ENCODE measurements around the gene GATB.

DNA sequence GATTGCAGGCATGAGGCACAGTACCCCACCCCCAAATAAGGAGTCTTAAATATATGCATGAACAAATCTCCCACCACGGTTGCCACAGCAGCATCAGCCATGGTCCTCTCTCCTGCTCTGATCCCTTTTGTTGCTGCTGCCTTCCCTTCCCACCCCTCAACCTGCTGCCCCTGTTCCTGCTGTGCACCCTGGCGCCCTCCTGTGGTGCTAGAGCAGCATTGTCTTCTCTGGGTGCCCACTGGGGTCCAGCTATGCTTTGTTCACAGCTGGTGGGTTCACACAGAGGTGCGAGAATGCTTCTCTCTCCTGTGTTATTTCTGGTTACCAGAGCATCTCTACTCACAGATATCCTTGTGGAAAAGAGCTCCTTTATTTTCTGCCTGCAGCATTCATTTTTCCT, 116.2 kb downstream of the GATB start:
- TF ChIP-seq, protein P1, sequence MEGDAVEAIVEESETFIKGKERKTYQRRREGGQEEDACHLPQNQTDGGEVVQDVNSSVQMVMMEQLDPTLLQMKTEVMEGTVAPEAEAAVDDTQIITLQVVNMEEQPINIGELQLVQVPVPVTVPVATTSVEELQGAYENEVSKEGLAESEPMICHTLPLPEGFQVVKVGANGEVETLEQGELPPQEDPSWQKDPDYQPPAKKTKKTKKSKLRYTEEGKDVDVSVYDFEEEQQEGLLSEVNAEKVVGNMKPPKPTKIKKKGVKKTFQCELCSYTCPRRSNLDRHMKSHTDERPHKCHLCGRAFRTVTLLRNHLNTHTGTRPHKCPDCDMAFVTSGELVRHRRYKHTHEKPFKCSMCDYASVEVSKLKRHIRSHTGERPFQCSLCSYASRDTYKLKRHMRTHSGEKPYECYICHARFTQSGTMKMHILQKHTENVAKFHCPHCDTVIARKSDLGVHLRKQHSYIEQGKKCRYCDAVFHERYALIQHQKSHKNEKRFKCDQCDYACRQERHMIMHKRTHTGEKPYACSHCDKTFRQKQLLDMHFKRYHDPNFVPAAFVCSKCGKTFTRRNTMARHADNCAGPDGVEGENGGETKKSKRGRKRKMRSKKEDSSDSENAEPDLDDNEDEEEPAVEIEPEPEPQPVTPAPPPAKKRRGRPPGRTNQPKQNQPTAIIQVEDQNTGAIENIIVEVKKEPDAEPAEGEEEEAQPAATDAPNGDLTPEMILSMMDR (IDR thresholded peaks at IDR 0.05; ENCODE audit: insufficient read depth, low read length, poor library complexity, severe bottlenecking), result no peak
- TF ChIP-seq EZH2phosphoT487 (conservative IDR thresholded peaks at IDR 0.05; ENCODE audit: low read length), result no peak

All from SU-DHL-6 (cell line).